Effector memory CD4-positive, alpha-beta T cell (primary cell): ENCODE results near the gene MTG1.

Experiments used
- DNase-seq, 3 donors: peaks; one replicate each; pipeline ENCODE4 v3.0.0-alpha.2; 2020
- H3K27ac ChIP-seq: 2 replicates; pipeline ENCODE4 v1.7.0; 2013; ENCODE audit warnings: mild to moderate bottlenecking, low read length, moderate library complexity; ENCODE audit not compliant: insufficient read depth, poor library complexity, severe bottlenecking
- H3K27me3 ChIP-seq: replicated peaks from 2 replicates; pipeline ENCODE4 v1.7.0; 2013; ENCODE audit warnings: mild to moderate bottlenecking, low read length; ENCODE audit not compliant: insufficient read depth, control insufficient read depth, poor library complexity, severe bottlenecking
- H3K36me3 ChIP-seq: 2 replicates; pipeline ENCODE4 v1.7.0; 2013; ENCODE audit warnings: mild to moderate bottlenecking, low read length, moderate library complexity; ENCODE audit not compliant: control insufficient read depth, insufficient read depth
- H3K4me1 ChIP-seq: 2 replicates; pipeline ENCODE4 v1.7.0; 2013; ENCODE audit warnings: low read length, mild to moderate bottlenecking; ENCODE audit not compliant: control insufficient read depth, insufficient read depth, poor library complexity, severe bottlenecking
- H3K4me3 ChIP-seq: 2 replicates; pipeline ENCODE4 v1.7.0; 2013; ENCODE audit warnings: low read length, low read depth, mild to moderate bottlenecking; ENCODE audit not compliant: insufficient read depth, poor library complexity, severe bottlenecking
- H3K9me3 ChIP-seq: 2 replicates; pipeline ENCODE4 v1.7.0; 2013; ENCODE audit warnings: mild to moderate bottlenecking, low read length, moderate library complexity; ENCODE audit not compliant: control insufficient read depth

Gene MTG1

GRCh38 chr10:133400624-133401424 is 6.9 kb downstream of the MTG1 start:
- Histone ChIP-seq H3K27me3 (no peaks in the 10 kb centered on the region), H3K9me3 (no peaks in the 10 kb centered on the region), H3K36me3 (peaks cover 51% of the 10 kb centered on the region), H3K4me1 (peaks cover 3% of the 10 kb centered on the region), H3K27ac (no peak overlapping the region), H3K4me3 (no peak overlapping the region)
- DNase-seq = no peak

GRCh38 chr10:133401500-133401899 is 7.5 kb downstream of the MTG1 start:
- no peak for DNase-seq
- H3K27ac ChIP-seq = no peak overlapping the region
- H3K4me1 ChIP-seq = peaks cover 3% of the 10 kb centered on the region
- no peak overlapping the region for H3K4me3 ChIP-seq
- H3K36me3 ChIP-seq = peaks cover 45% of the 10 kb centered on the region
- no peaks in the 10 kb centered on the region for H3K9me3 ChIP-seq
- H3K27me3 ChIP-seq = no peaks in the 10 kb centered on the region

GRCh38 chr10:133401981-133402725 is 8.2 kb downstream of the MTG1 start:
- Histone ChIP-seq H3K4me1 (peaks cover 3% of the 10 kb centered on the region), H3K36me3 (peaks cover 42% of the 10 kb centered on the region)

GRCh38 chr10:133403359-133403758 is 9.4 kb downstream of the MTG1 start:
- H3K27ac ChIP-seq = no peak overlapping the region
- DNase-seq = no peak
- H3K4me3 ChIP-seq = no peak overlapping the region
- H3K36me3 ChIP-seq = peaks cover 44% of the 10 kb centered on the region
- H3K4me1 ChIP-seq = peaks cover 3% of the 10 kb centered on the region
- H3K27me3 ChIP-seq = no peaks in the 10 kb centered on the region
- no peaks in the 10 kb centered on the region for H3K9me3 ChIP-seq

More at GRCh38 chr10:133401981-133402725, 8.2 kb downstream of the MTG1 start:
- no peak for DNase-seq
- Histone ChIP-seq H3K9me3 (no peaks in the 10 kb centered on the region), H3K27me3 (no peaks in the 10 kb centered on the region), H3K4me3 (no peak overlapping the region), H3K27ac (no peak overlapping the region)

GRCh38 chr10:133403784-133404183 is 9.8 kb downstream of the MTG1 start:
- H3K27me3 ChIP-seq = no peaks in the 10 kb centered on the region
- peaks cover 43% of the 10 kb centered on the region for H3K36me3 ChIP-seq
- H3K27ac ChIP-seq = no peak overlapping the region
- H3K4me3 ChIP-seq = no peak overlapping the region
- H3K9me3 ChIP-seq = no peaks in the 10 kb centered on the region
- no peak for DNase-seq
- H3K4me1 ChIP-seq = peaks cover 3% of the 10 kb centered on the region

GRCh38 chr10:133405272-133405671 is 11.3 kb downstream of the MTG1 start:
- no peak overlapping the region for H3K4me3 ChIP-seq

GRCh38 chr10:133405844-133406527 is 12.0 kb downstream of the MTG1 start:
- no peak for DNase-seq
- Histone ChIP-seq H3K27ac (no peak overlapping the region), H3K27me3 (no peaks in the 10 kb centered on the region), H3K9me3 (no peaks in the 10 kb centered on the region), H3K36me3 (peaks cover 49% of the 10 kb centered on the region), H3K4me1 (peaks cover 3% of the 10 kb centered on the region), H3K4me3 (no peak overlapping the region)

More at GRCh38 chr10:133405272-133405671, 11.3 kb downstream of the MTG1 start:
- Histone ChIP-seq H3K27ac (no peak overlapping the region), H3K9me3 (no peaks in the 10 kb centered on the region), H3K27me3 (no peaks in the 10 kb centered on the region), H3K4me1 (peaks cover 3% of the 10 kb centered on the region), H3K36me3 (peaks cover 44% of the 10 kb centered on the region)
- DNase-seq = no peak

- H3K4me3 ChIP-seq = no peak overlapping the region
- H3K36me3 ChIP-seq = peaks cover 60% of the 10 kb centered on the region
- no peaks in the 10 kb centered on the region for H3K27me3 ChIP-seq
- peaks cover 5% of the 10 kb centered on the region for H3K9me3 ChIP-seq
- no peaks in the 10 kb centered on the region for H3K4me1 ChIP-seq
- no peak for DNase-seq
- no peak overlapping the region for H3K27ac ChIP-seq
Observed at GRCh38 chr10:133411523-133412380, 17.8 kb downstream of the MTG1 start.

GRCh38 chr10:133412381-133412711 is 18.4 kb downstream of the MTG1 start:
- no peak overlapping the region for H3K4me3 ChIP-seq
- no peaks in the 10 kb centered on the region for H3K27me3 ChIP-seq
- peaks cover 5% of the 10 kb centered on the region for H3K9me3 ChIP-seq
- H3K36me3 ChIP-seq = peaks cover 60% of the 10 kb centered on the region
- no peak overlapping the region for H3K27ac ChIP-seq
- no peaks in the 10 kb centered on the region for H3K4me1 ChIP-seq
- no peak for DNase-seq
